K562 (cell line): ENCODE measurements around the gene CDCP2. TPM values are rescaled to one million over a fixed set of nuclear protein-coding genes. Genes with fewer than 3 reads are reported as not detected.

ENCODE experiments used
- ATAC-seq: fragments of 200-7000 bp; cut with Tn5 transposase; 3 replicates; pipeline ENCODE4 v1.9.1; 2020; ENCODE audit warnings: moderate library complexity
- BruUV-seq: library from RNA; stranded (reverse); fragments of 400-500 nt; replicated peaks from 2 replicates; lab custom pipeline; 2021; lab: Mats Ljungman, UMichigan
- CTCF ChIA-PET: fragments of 300-600 bp; formaldehyde crosslinking; extraction: SDS; loops from one replicate; lab custom pipeline; 2021; ENCODE audit warnings: low intra/inter-chr PET ratio; lab: Yijun Ruan, JAX
- POLR2A ChIA-PET: fragments of 300-600, 350-650 bp; sonication (Branson Sonifier 250); formaldehyde crosslinking; extraction: SDS; loops from one replicate; lab custom pipeline; 2021; ENCODE audit warnings: antibody characterized with exemption, inconsistent platforms; lab: Yijun Ruan, JAX
- DNase-seq, 4 experiments: peaks; one replicate each; pipeline versions ENCODE4 v3.0.0 to v3.0.0-alpha.2; 2011 to 2018; ENCODE audit warnings: low spot score in 3 of 4, mixed read lengths in 3 of 4; ENCODE audit errors: extremely low read depth in 1 of 4
- FAIRE-seq: peaks from 2 replicates; lab custom pipeline; 2011; peaks lifted over from hg19 to GRCh38; lab: Jason Lieb, UNC
- H2AFZ ChIP-seq: 2 replicates; pipeline ENCODE4 v1.6.0; 2011; ENCODE audit warnings: low read depth, low read length, control low read depth, inconsistent platforms
- H3K27ac ChIP-seq: fragments of 200-600 bp; 3 replicates; pipeline ENCODE4 v1.8.0; 2011; ENCODE audit warnings: low read depth, mild to moderate bottlenecking, control low read depth, inconsistent platforms, low read length, moderate library complexity, mixed read lengths; ENCODE audit errors: extremely low read depth
- H3K27me3 ChIP-seq, 2 experiments: fragments of 300-600 bp in 1 of 2; 2 replicates in 1 of 2; 3 replicates in 1 of 2; pipeline versions ENCODE4 v1.6.0 to v1.8.0; 2011; ENCODE audit warnings: inconsistent platforms in 2 of 2, low read length in 2 of 2, mild to moderate bottlenecking in 1 of 2, mixed read lengths in 1 of 2, moderate library complexity in 1 of 2; ENCODE audit not compliant: control insufficient read depth in 2 of 2, insufficient read depth in 2 of 2
- H3K36me3 ChIP-seq: fragments of 300-600 bp; 3 replicates; pipeline ENCODE4 v1.8.0; 2011; ENCODE audit warnings: mild to moderate bottlenecking, low read length, inconsistent platforms; ENCODE audit not compliant: control insufficient read depth, insufficient read depth
- H3K4me1 ChIP-seq, 2 experiments: fragments of 200-600 bp in 1 of 2; replicated peaks in 1 of 2; 2 replicates in 1 of 2; 3 replicates in 1 of 2; pipeline versions ENCODE4 v1.5.1 to v1.8.0; 2011; ENCODE audit warnings: inconsistent platforms in 2 of 2, low read length in 2 of 2, mild to moderate bottlenecking in 1 of 2, mixed read lengths in 1 of 2, moderate library complexity in 1 of 2; ENCODE audit not compliant: control insufficient read depth in 2 of 2, insufficient read depth in 2 of 2
- H3K4me2 ChIP-seq: 2 replicates; pipeline ENCODE4 v1.6.1; 2011; ENCODE audit warnings: low read length, control low read depth, inconsistent platforms, mixed read lengths; ENCODE audit not compliant: insufficient read depth
- H3K4me3 ChIP-seq: fragments of 200-600 bp; sonication (generic), shearing (Covaris generic); 2 replicates; pipeline ENCODE4 v1.5.1; 2016; ENCODE audit warnings: control low read depth, inconsistent platforms
- H3K79me2 ChIP-seq: fragments of 200-600 bp; 3 replicates; pipeline ENCODE4 v1.8.0; 2011; ENCODE audit warnings: low read length, inconsistent platforms; ENCODE audit not compliant: control insufficient read depth, insufficient read depth
- H3K9ac ChIP-seq, 2 experiments: 2 replicates each; pipeline versions ENCODE4 v1.6.0 to v1.6.1; 2011; ENCODE audit warnings: low read depth in 2 of 2, low read length in 2 of 2, control low read depth in 1 of 2, inconsistent platforms in 1 of 2, mild to moderate bottlenecking in 1 of 2, mixed read lengths in 1 of 2; ENCODE audit not compliant: insufficient read depth in 1 of 2
- H3K9me1 ChIP-seq: one replicate; pipeline ENCODE4 v1.6.0; 2011; ENCODE audit warnings: inconsistent platforms, mild to moderate bottlenecking, low read length, moderate library complexity; ENCODE audit not compliant: control insufficient read depth, insufficient read depth
- H3K9me3 ChIP-seq: replicated peaks from 2 replicates; pipeline ENCODE4 v1.5.1; 2011; ENCODE audit warnings: low read depth, low read length, inconsistent platforms; ENCODE audit not compliant: control insufficient read depth, insufficient read depth
- H4K20me1 ChIP-seq: replicated peaks from 2 replicates; pipeline ENCODE4 v1.6.1; 2011; ENCODE audit warnings: low read length, inconsistent platforms, mixed read lengths; ENCODE audit not compliant: control insufficient read depth, insufficient read depth
- BRF1 ChIP-seq: IDR thresholded peaks from 3 replicates; pipeline ENCODE4 v1.6.1; 2011; ENCODE audit warnings: borderline replicate concordance, mild to moderate bottlenecking; ENCODE audit not compliant: insufficient read length; ENCODE audit errors: extremely low read depth
- CBX1 ChIP-seq: sonication (generic); IDR thresholded peaks from 2 replicates; pipeline ENCODE4 v1.6.1; 2016; ENCODE audit warnings: antibody characterized with exemption, low read depth, mild to moderate bottlenecking
- IFI16 ChIP-seq: fragments of 250-450 bp; sonication (Bioruptor Pico); IDR thresholded peaks from 2 replicates; pipeline ENCODE4 v2.1.2; 2022; ENCODE audit warnings: mild to moderate bottlenecking, inconsistent platforms
- NFIX ChIP-seq: fragments of 250-450 bp; sonication (Bioruptor Pico); IDR thresholded peaks from 2 replicates; pipeline ENCODE4 v1.4.0; 2020; ENCODE audit warnings: low read depth, mild to moderate bottlenecking, moderate library complexity
- NR1H2 ChIP-seq: sonication (generic); formaldehyde crosslinking; IDR thresholded peaks from 2 replicates; pipeline ENCODE4 v1.4.0; 2020; ENCODE audit warnings: mild to moderate bottlenecking, missing genetic modification reagents
- SMAD3 ChIP-seq: fragments of 450-650 bp; formaldehyde crosslinking; conservative IDR thresholded peaks from 2 replicates; pipeline ENCODE4 v1.4.0; 2020; ENCODE audit warnings: mild to moderate bottlenecking
- SPI1 ChIP-seq: IDR thresholded peaks from 2 replicates; pipeline ENCODE4 v1.6.1; 2011; ENCODE audit warnings: low read depth, low read length, control low read depth, borderline replicate concordance
- TFAM ChIP-seq: fragments of 250-450 bp; sonication (Bioruptor Pico); conservative IDR thresholded peaks from 2 replicates; pipeline ENCODE4 v1.5.0; 2021; ENCODE audit warnings: mild to moderate bottlenecking, moderate library complexity
- ZNF282 ChIP-seq: sonication (generic); formaldehyde crosslinking; IDR thresholded peaks from 2 replicates; pipeline ENCODE4 v1.8.1; 2023; ENCODE audit warnings: missing genetic modification reagents
- ZNF77 ChIP-seq: fragments of 250-450 bp; sonication (Bioruptor Pico); IDR thresholded peaks from 2 replicates; pipeline ENCODE4 v1.5.0; 2020
- WGBS: fragments of 100-300 bp; shearing (Covaris generic); methylation state at CpG from one replicate; pipeline ENCODE4 v1.1.6; 2016; ENCODE audit warnings: low coverage, mixed read lengths; ENCODE audit not compliant: insufficient coverage; ENCODE audit errors: missing lambda C conversion rate; 5-methylcytosine and 5-hydroxymethylcytosine counted together
- in situ Hi-C: fragments of 300-500 bp; cut with MboI; formaldehyde crosslinking; loops from 4 replicates; pipeline ENCODE4 v1.15.0; 2018; ENCODE audit warnings: inconsistent platforms, mixed read lengths
- intact Hi-C: fragments of 100-400 bp; cut with micrococcal nuclease; formaldehyde crosslinking; loops from 2 replicates; pipeline ENCODE4 v1.14.2; 2022
- polyA plus RNA-seq, 8 experiments: library from polyadenylated mRNA; depleted of rRNA in 4 of 8; stranded (reverse) in 5 of 8; unstranded in 3 of 8; fragments of >200 nt; fragmentation: Nextera tagmentation in 2 of 8; fragmentation: Illumina TruSeq in 1 of 8; extraction: Ambion mirVana in 2 of 8; extraction: Trizol in 1 of 8; gene quantifications; 2 replicates each; pipeline versions ENCODE4 v1.2.1 to v1.2.3, GENCODE V29; 2011 to 2014; ENCODE audit warnings: inconsistent platforms in 1 of 8, missing spikeins in 1 of 8
- total RNA-seq, 7 experiments: library from RNA; depleted of rRNA in 6 of 7; stranded (reverse); fragments of >200 nt in 6 of 7; fragmentation: Illumina TruSeq in 2 of 7; extraction: Trizol in 2 of 7; gene quantifications; 2 replicates each; pipeline versions ENCODE4 v1.2.1 to v1.2.3, GENCODE V29; 2011 to 2021; ENCODE audit warnings: low replicate concordance in 1 of 7
- TF ChIP-seq, protein P1 (sequence below): fragments of 200-800 bp; sonication (Bioruptor generic); IDR thresholded peaks from 2 replicates; pipeline ENCODE4 v1.6.1; 2016; ENCODE audit warnings: missing genetic modification characterization, missing compliant biosample characterization
- TF ChIP-seq, protein P2 (sequence below): sonication (generic); formaldehyde crosslinking; IDR thresholded peaks from 2 replicates; pipeline ENCODE4 v1.8.1; 2022; ENCODE audit warnings: missing genetic modification reagents
- TF ChIP-seq, protein P3 (sequence below): fragments of 450-650 bp; formaldehyde crosslinking; IDR thresholded peaks from 2 replicates; pipeline ENCODE4 v1.4.0; 2020; ENCODE audit warnings: mild to moderate bottlenecking, moderate library complexity

CDCP2 gene
- total and polyA plus RNA-seq, 9 of the 15 experiments (the other 6 are each of a cell fraction or from before 2014, with no cell fraction given) = not detected

DNA sequence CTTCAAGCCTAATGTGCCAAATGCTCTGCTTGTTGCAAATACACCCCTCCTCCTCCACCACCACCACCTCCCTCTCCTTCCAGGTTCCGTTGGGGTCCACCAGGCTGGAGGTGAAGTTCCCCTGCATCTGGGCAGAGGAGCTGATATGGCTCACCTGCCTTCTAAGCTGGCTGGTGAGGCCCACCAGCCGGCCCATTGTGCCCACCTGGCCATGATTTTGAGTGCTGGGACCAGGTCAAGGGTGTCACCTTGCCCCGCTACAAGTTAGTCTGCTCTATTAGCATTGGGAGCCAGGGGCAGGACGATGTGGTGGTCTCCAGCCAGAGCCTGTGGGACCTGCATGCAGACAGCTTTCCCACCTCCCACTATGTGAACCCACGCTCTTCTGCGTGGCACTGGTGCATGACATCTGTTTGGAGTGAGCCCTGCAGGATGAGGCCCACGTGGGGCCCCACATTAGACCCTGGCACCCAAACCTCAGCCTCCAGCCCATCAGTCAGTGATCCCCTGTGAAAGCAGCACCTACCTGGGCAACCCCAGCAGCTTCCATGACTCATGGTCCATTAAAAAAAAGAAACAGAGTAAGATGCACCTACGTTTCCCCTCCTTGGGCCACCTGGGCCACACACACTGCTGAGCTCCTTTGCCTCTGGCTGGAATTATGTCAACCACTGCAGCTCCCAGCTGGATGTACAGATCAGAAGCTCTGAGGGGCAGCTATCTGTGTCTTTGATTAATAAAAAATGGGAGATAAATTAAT lies 15.6 kb upstream of the CDCP2 start:
- H3K79me2 ChIP-seq = no peaks in the 10 kb centered on the region
- BruUV-seq = no TSS peak
- H3K4me3 ChIP-seq = no peak overlapping the region
- no peaks in the 10 kb centered on the region for H3K36me3 ChIP-seq
- CTCF ChIA-PET = no interaction called here
- intact Hi-C loops = loop anchor here (5.0 kb wide), 1 partner anchor 46 kb away; no protein-coding TSS in a partner anchor
- in situ Hi-C loops = no loop called here
- H3K27me3 ChIP-seq = no peaks in the 10 kb centered on the region
- no peak overlapping the region for H3K4me2 ChIP-seq
- H4K20me1 ChIP-seq = no peaks in the 10 kb centered on the region
- FAIRE-seq = no peak
- no peak for DNase-seq
- TF ChIP-seq ZNF282 (CRISPR knock-in tag) (no peak), TFAM (CRISPR knock-in tag) (no peak), SMAD3 (CRISPR knock-in tag) (no peak), NR1H2 (CRISPR knock-in tag) (no peak), ZNF77 (CRISPR knock-in tag) (no peak), NFIX (CRISPR knock-in tag) (no peak), CBX1 (no peak), BRF1 (no peak), SPI1 (no peak), IFI16 (no peak)
- TF ChIP-seq, protein P1, sequence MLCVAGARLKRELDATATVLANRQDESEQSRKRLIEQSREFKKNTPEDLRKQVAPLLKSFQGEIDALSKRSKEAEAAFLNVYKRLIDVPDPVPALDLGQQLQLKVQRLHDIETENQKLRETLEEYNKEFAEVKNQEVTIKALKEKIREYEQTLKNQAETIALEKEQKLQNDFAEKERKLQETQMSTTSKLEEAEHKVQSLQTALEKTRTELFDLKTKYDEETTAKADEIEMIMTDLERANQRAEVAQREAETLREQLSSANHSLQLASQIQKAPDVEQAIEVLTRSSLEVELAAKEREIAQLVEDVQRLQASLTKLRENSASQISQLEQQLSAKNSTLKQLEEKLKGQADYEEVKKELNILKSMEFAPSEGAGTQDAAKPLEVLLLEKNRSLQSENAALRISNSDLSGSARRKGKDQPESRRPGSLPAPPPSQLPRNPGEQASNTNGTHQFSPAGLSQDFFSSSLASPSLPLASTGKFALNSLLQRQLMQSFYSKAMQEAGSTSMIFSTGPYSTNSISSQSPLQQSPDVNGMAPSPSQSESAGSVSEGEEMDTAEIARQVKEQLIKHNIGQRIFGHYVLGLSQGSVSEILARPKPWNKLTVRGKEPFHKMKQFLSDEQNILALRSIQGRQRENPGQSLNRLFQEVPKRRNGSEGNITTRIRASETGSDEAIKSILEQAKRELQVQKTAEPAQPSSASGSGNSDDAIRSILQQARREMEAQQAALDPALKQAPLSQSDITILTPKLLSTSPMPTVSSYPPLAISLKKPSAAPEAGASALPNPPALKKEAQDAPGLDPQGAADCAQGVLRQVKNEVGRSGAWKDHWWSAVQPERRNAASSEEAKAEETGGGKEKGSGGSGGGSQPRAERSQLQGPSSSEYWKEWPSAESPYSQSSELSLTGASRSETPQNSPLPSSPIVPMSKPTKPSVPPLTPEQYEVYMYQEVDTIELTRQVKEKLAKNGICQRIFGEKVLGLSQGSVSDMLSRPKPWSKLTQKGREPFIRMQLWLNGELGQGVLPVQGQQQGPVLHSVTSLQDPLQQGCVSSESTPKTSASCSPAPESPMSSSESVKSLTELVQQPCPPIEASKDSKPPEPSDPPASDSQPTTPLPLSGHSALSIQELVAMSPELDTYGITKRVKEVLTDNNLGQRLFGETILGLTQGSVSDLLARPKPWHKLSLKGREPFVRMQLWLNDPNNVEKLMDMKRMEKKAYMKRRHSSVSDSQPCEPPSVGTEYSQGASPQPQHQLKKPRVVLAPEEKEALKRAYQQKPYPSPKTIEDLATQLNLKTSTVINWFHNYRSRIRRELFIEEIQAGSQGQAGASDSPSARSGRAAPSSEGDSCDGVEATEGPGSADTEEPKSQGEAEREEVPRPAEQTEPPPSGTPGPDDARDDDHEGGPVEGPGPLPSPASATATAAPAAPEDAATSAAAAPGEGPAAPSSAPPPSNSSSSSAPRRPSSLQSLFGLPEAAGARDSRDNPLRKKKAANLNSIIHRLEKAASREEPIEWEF (CRISPR knock-in tag) = no peak
- TF ChIP-seq, protein P2, sequence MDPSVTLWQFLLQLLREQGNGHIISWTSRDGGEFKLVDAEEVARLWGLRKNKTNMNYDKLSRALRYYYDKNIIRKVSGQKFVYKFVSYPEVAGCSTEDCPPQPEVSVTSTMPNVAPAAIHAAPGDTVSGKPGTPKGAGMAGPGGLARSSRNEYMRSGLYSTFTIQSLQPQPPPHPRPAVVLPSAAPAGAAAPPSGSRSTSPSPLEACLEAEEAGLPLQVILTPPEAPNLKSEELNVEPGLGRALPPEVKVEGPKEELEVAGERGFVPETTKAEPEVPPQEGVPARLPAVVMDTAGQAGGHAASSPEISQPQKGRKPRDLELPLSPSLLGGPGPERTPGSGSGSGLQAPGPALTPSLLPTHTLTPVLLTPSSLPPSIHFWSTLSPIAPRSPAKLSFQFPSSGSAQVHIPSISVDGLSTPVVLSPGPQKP (CRISPR knock-in tag) = no peak
- TF ChIP-seq, protein P3, sequence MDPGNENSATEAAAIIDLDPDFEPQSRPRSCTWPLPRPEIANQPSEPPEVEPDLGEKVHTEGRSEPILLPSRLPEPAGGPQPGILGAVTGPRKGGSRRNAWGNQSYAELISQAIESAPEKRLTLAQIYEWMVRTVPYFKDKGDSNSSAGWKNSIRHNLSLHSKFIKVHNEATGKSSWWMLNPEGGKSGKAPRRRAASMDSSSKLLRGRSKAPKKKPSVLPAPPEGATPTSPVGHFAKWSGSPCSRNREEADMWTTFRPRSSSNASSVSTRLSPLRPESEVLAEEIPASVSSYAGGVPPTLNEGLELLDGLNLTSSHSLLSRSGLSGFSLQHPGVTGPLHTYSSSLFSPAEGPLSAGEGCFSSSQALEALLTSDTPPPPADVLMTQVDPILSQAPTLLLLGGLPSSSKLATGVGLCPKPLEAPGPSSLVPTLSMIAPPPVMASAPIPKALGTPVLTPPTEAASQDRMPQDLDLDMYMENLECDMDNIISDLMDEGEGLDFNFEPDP (CRISPR knock-in tag) = no peak
- TF ChIP-seq, all 486 proteins: peak for 0
- peak overlapping the region in 1 of 2 experiments; percentile 55; a peak in 1 of 4 replicates for H3K9ac ChIP-seq
- POLR2A ChIA-PET = interaction anchor here (0.7 kb wide), 1 partner anchor 9 kb away, joined by 3 read pairs; no protein-coding TSS in a partner anchor
- no peaks in the 10 kb centered on the region for H3K9me3 ChIP-seq
- H2AFZ ChIP-seq = no peak overlapping the region
- peaks cover 5 to 14% of the 10 kb centered on the region in 2 experiments; a peak in 4 of 5 replicates for H3K4me1 ChIP-seq
- H3K27ac ChIP-seq = no peak overlapping the region
- 44% methylated on average over 8 of the region's 8 CpGs for WGBS
- ATAC-seq = no peak
- no peaks in the 10 kb centered on the region for H3K9me1 ChIP-seq
